ENCODE data around the gene HSPA12A.

GRCh38 chr10:116686632-116687031 is 55.7 kb downstream of the HSPA12A start:
- TF ChIP-seq POLR2AphosphoS5 (IDR thresholded peaks at IDR 0.05; ENCODE audit: low read depth, low read length): no peak
- TF ChIP-seq POLR2A (IDR thresholded peaks at IDR 0.05; ENCODE audit: low read depth, low read length): no peak
